H9 (cell line): ENCODE results near the gene SGTA. TPM values are rescaled to one million over a fixed set of nuclear protein-coding genes. Genes with fewer than 3 reads are reported as not detected.

Experiments used
- DNase-seq: peaks from one replicate; pipeline ENCODE4 v3.0.0-alpha.2; 2017
- H2AFZ ChIP-seq: one replicate; pipeline ENCODE4 v1.6.1; 2013; ENCODE audit warnings: mild to moderate bottlenecking, low read length, control low read depth, moderate library complexity
- H2AK5ac ChIP-seq: 2 replicates; pipeline ENCODE4 v1.6.1; 2013; ENCODE audit warnings: low read length, control low read depth, mixed read lengths; ENCODE audit not compliant: insufficient read length
- H2BK120ac ChIP-seq: one replicate; pipeline ENCODE4 v1.6.1; 2013; ENCODE audit warnings: low read depth, mild to moderate bottlenecking, low read length, control low read depth, inconsistent platforms; ENCODE audit not compliant: poor library complexity, severe bottlenecking
- H2BK12ac ChIP-seq: 2 replicates; pipeline ENCODE4 v1.6.1; 2013; ENCODE audit warnings: low read length, control low read depth, mixed read lengths, low read depth; ENCODE audit not compliant: insufficient read length
- H2BK15ac ChIP-seq: 2 replicates; pipeline ENCODE4 v1.6.1; 2013; ENCODE audit warnings: low read depth, low read length, control low read depth
- H2BK20ac ChIP-seq: one replicate; pipeline ENCODE4 v1.6.1; 2013; ENCODE audit warnings: low read depth, mild to moderate bottlenecking, low read length, control low read depth, inconsistent platforms; ENCODE audit not compliant: poor library complexity, severe bottlenecking
- H2BK5ac ChIP-seq: 2 replicates; pipeline ENCODE4 v1.6.1; 2013; ENCODE audit warnings: low read length, control low read depth, mixed read lengths; ENCODE audit not compliant: insufficient read length
- H3K14ac ChIP-seq: 2 replicates; pipeline ENCODE4 v1.6.1; 2013; ENCODE audit warnings: low read length, control low read depth; ENCODE audit not compliant: insufficient read depth
- H3K18ac ChIP-seq: 2 replicates; pipeline ENCODE4 v1.6.1; 2013; ENCODE audit warnings: low read depth, mild to moderate bottlenecking, mixed read lengths, low read length, control low read depth; ENCODE audit not compliant: insufficient read length
- H3K23ac ChIP-seq: 2 replicates; pipeline ENCODE4 v1.6.1; 2013; ENCODE audit warnings: low read length, control low read depth, mixed read lengths, low read depth; ENCODE audit not compliant: insufficient read length
- H3K23me2 ChIP-seq: 2 replicates; pipeline ENCODE4 v1.6.1; 2013; ENCODE audit warnings: low read depth, mild to moderate bottlenecking, mixed read lengths, low read length, control low read depth; ENCODE audit not compliant: insufficient read length, poor library complexity, severe bottlenecking
- H3K27ac ChIP-seq: 2 replicates; pipeline ENCODE4 v1.5.1; 2013; ENCODE audit warnings: low read length, control low read depth, mixed read lengths, low read depth; ENCODE audit not compliant: insufficient read length
- H3K27me3 ChIP-seq: 2 replicates; pipeline ENCODE4 v1.6.1; 2013; ENCODE audit warnings: low read length, control low read depth, inconsistent platforms; ENCODE audit not compliant: insufficient read depth
- H3K4ac ChIP-seq: 2 replicates; pipeline ENCODE4 v1.6.1; 2013; ENCODE audit warnings: low read depth, mild to moderate bottlenecking, control low read depth, inconsistent platforms, low read length, moderate library complexity
- H3K4me1 ChIP-seq: 2 replicates; pipeline ENCODE4 v1.6.1; 2013; ENCODE audit warnings: low read length, control low read depth, inconsistent platforms; ENCODE audit not compliant: insufficient read depth
- H3K4me2 ChIP-seq: 2 replicates; pipeline ENCODE4 v1.6.1; 2013; ENCODE audit warnings: low read length, control low read depth, mixed read lengths; ENCODE audit not compliant: insufficient read length, insufficient read depth
- H3K56ac ChIP-seq: 2 replicates; pipeline ENCODE4 v1.6.1; 2013; ENCODE audit warnings: low read depth, mild to moderate bottlenecking, mixed read lengths, low read length, control low read depth; ENCODE audit not compliant: insufficient read length
- H3K79me1 ChIP-seq: 2 replicates; pipeline ENCODE4 v1.6.1; 2013; ENCODE audit warnings: low read depth, mild to moderate bottlenecking, moderate library complexity, low read length, control low read depth, inconsistent platforms; ENCODE audit not compliant: insufficient read depth, poor library complexity, severe bottlenecking
- H3K79me2 ChIP-seq: 2 replicates; pipeline ENCODE4 v1.6.1; 2013; ENCODE audit warnings: low read length, control low read depth, inconsistent platforms; ENCODE audit not compliant: insufficient read depth
- H3K9ac ChIP-seq: 2 replicates; pipeline ENCODE4 v1.6.1; 2013; ENCODE audit warnings: low read length, control low read depth, mixed read lengths; ENCODE audit not compliant: insufficient read length; ENCODE audit errors: extremely low read depth
- H3K9me3 ChIP-seq: one replicate; pipeline ENCODE4 v1.6.1; 2013; ENCODE audit warnings: low read depth, low read length, inconsistent platforms; ENCODE audit not compliant: control insufficient read depth
- H3T11ph ChIP-seq: one replicate; pipeline ENCODE4 v1.6.1; 2013; ENCODE audit warnings: mild to moderate bottlenecking, low read length, control low read depth, inconsistent platforms
- H4K20me1 ChIP-seq: one replicate; pipeline ENCODE4 v1.6.1; 2013; ENCODE audit not compliant: control insufficient read depth, insufficient read length, insufficient read depth
- H4K5ac ChIP-seq: 2 replicates; pipeline ENCODE4 v1.6.1; 2013; ENCODE audit warnings: low read depth, mild to moderate bottlenecking, mixed read lengths, low read length, control low read depth; ENCODE audit not compliant: insufficient read length
- H4K8ac ChIP-seq: replicated peaks from 2 replicates; pipeline ENCODE4 v1.6.1; 2013; ENCODE audit warnings: low read length, control low read depth, mixed read lengths, low read depth; ENCODE audit not compliant: insufficient read length
- H4K91ac ChIP-seq: 2 replicates; pipeline ENCODE4 v1.6.1; 2013; ENCODE audit warnings: low read depth, mild to moderate bottlenecking, moderate library complexity, mixed read lengths, low read length, control low read depth; ENCODE audit not compliant: insufficient read length
- H3K27ac Mint-ChIP-seq, 3 experiments: 2 replicates in 2 of 3; 3 replicates in 1 of 3; pipeline ENCODE4 v1.8.0; 2020 to 2021; ENCODE audit warnings: mixed read lengths in 3 of 3, mild to moderate bottlenecking in 1 of 3, moderate library complexity in 1 of 3
- H3K27me3 Mint-ChIP-seq: 2 replicates; pipeline ENCODE4 v1.8.0; 2021; ENCODE audit warnings: low read depth, mild to moderate bottlenecking, moderate library complexity, mixed read lengths
- H3K36me3 Mint-ChIP-seq, 3 experiments: 2 replicates in 2 of 3; 3 replicates in 1 of 3; pipeline ENCODE4 v1.8.0; 2020 to 2021; ENCODE audit warnings: low read depth in 3 of 3, mixed read lengths in 3 of 3; ENCODE audit not compliant: insufficient read depth in 1 of 3
- H3K4me1 Mint-ChIP-seq, 2 experiments: 2 replicates each; pipeline ENCODE4 v1.8.0; 2020; ENCODE audit warnings: mixed read lengths in 2 of 2
- H3K4me3 Mint-ChIP-seq, 2 experiments: 2 replicates in 1 of 2; 3 replicates in 1 of 2; pipeline ENCODE4 v1.8.0; 2020 to 2021; ENCODE audit warnings: mild to moderate bottlenecking in 2 of 2, mixed read lengths in 2 of 2, moderate library complexity in 1 of 2
- H3K9me3 Mint-ChIP-seq, 2 experiments: 2 replicates in 1 of 2; 3 replicates in 1 of 2; pipeline ENCODE4 v1.8.0; 2020; ENCODE audit warnings: mild to moderate bottlenecking in 2 of 2, mixed read lengths in 2 of 2, moderate library complexity in 1 of 2
- CTCF ChIP-seq: fragments of 200-600 bp; sonication (generic); conservative IDR thresholded peaks from 3 replicates; pipeline ENCODE4 v1.8.0; 2021; ENCODE audit warnings: antibody characterized with exemption, mild to moderate bottlenecking
- WGBS: extraction: QIAGEN DNeasy Blood & Tissue Kit; methylation state at CpG from one replicate; pipeline ENCODE4 v1.1.7; 2013; ENCODE audit warnings: missing lambda C conversion rate, low lambda C conversion rate, mixed read lengths; ENCODE audit not compliant: insufficient read length; ENCODE audit errors: extremely low coverage; 5-methylcytosine and 5-hydroxymethylcytosine counted together
- total RNA-seq: library from RNA; stranded (reverse); gene quantifications from 2 replicates; pipeline ENCODE4 v1.2.1, GENCODE V29; 2021

The SGTA gene
- total RNA-seq, 1 experiment from 2014 or later, result 102 TPM

DNA sequence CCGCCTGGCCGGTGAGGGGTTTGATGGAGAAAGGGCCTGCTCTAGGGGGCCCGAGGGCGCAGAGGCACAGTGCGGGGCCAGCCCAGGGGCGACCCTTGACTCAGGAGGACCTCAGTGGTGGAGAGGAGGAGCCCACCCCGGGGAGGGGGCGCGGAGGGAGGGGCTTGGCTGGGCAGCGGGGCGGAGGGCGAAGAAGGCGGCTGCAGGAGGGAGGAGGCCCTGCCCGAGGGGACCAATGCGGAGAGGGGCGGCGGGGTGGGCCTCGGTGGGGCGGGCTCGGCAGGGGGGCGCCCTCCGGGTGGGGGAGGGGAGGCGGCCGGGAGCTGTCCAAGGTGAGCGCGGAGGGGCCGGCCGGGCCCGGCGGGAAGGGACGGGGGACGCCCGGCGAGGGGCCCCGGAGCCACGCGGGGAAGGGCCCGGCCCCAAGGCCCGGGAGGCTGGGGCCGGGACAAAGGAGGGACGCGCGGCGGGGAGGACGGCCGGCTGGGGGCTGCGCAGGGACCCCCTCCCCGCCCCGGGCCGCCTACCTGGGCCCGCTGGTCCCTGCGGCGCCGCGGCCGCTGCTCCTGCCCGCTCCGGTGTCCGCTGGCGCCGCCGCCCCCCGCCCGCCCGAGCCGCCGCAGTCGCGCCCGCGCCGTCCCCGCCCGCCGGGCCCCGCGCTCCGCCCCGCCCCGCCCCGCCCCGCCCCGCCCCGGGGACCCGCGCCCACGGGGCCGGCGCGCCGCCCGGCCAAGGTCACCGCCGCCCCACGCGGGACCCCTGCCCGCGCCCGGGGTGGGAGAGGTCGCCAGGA, 62.1 kb downstream of the SGTA start, which contains the start of gene DIRAS1:
TSS of gene DIRAS1 (minus strand) at position 596 of the 793 bp plus-strand sequence. CDS start 3,566 bp downstream, outside the sequence.
- H3K9me3 Mint-ChIP-seq, result no peaks in the 10 kb centered on the region
- WGBS, result no CpG with 5 or more reads among the region's 100 CpGs
- no peak within 1 kb of the TSS for H3K27ac Mint-ChIP-seq
- Histone ChIP-seq H3K4ac (no peak within 1 kb of the TSS), H3K79me2 (no peaks in the 10 kb centered on the region), H4K20me1 (no peaks in the 10 kb centered on the region), H3K9me3 (no peaks in the 10 kb centered on the region), H3K4me2 (peak within 1 kb of the TSS; percentile 41), H2BK20ac (no peak within 1 kb of the TSS), H3K18ac (no peak within 1 kb of the TSS), H3K79me1 (no peaks in the 10 kb centered on the region), H3K56ac (no peak within 1 kb of the TSS), H3K23me2 (peaks cover 7% of the 10 kb centered on the region), H2BK12ac (no peak within 1 kb of the TSS), H3T11ph (no peak within 1 kb of the TSS), H3K27ac (no peak within 1 kb of the TSS), H3K9ac (no peak within 1 kb of the TSS), H4K91ac (no peak within 1 kb of the TSS), H2AFZ (no peak within 1 kb of the TSS), H3K14ac (peak within 1 kb of the TSS; percentile 63; the same call in 1 of the 2 replicates), H2BK120ac (no peak within 1 kb of the TSS), H2BK5ac (no peak within 1 kb of the TSS), H3K4me1 (no peaks in the 10 kb centered on the region), H3K27me3 (no peaks in the 10 kb centered on the region), H4K8ac (no peak within 1 kb of the TSS), H4K5ac (no peak within 1 kb of the TSS), H2BK15ac (no peak within 1 kb of the TSS), H2AK5ac (no peak within 1 kb of the TSS), H3K23ac (no peak within 1 kb of the TSS)
- peak; percentile 63 for DNase-seq
- no peak for TF ChIP-seq CTCF
- H3K4me3 Mint-ChIP-seq, result peak within 1 kb of the TSS; percentile 72 to 84
- peaks cover 36% of the 10 kb centered on the region for H3K27me3 Mint-ChIP-seq
- H3K36me3 Mint-ChIP-seq, result peaks cover 3 to 5% (median 4%) of the 10 kb centered on the region in 3 experiments
- H3K4me1 Mint-ChIP-seq, result peaks cover 6 to 14% of the 10 kb centered on the region in 2 experiments
